Spinal cord (tissue), 10 donors: ENCODE data around the gene ZNF384. TPM values are rescaled to one million over a fixed set of nuclear protein-coding genes. Genes with fewer than 3 reads are reported as not detected.

Experiments
- DNase-seq, 6 donors: peaks; one replicate each; pipeline versions ENCODE4 v3.0.0 to v3.0.0-alpha.2; 2013 to 2015; ENCODE audit warnings: low spot score in 6 of 6, low read depth in 4 of 6
- H3K27ac ChIP-seq: one replicate; pipeline ENCODE4 v1.5.1; 2013; ENCODE audit warnings: low read depth, low read length, control low read depth
- H3K27me3 ChIP-seq: one replicate; pipeline ENCODE4 v1.6.1; 2013; ENCODE audit warnings: low read length; ENCODE audit not compliant: control insufficient read depth, insufficient read depth
- H3K36me3 ChIP-seq: one replicate; pipeline ENCODE4 v1.6.1; 2013; ENCODE audit warnings: low read length; ENCODE audit not compliant: control insufficient read depth, insufficient read depth
- H3K4me1 ChIP-seq: one replicate; pipeline ENCODE4 v1.6.1; 2013; ENCODE audit warnings: low read length; ENCODE audit not compliant: control insufficient read depth, insufficient read depth
- H3K4me3 ChIP-seq: one replicate; pipeline ENCODE4 v1.5.1; 2013; ENCODE audit warnings: low read depth, low read length, control low read depth
- H3K9me3 ChIP-seq: one replicate; pipeline ENCODE4 v1.6.1; 2013; ENCODE audit warnings: low read length; ENCODE audit not compliant: control insufficient read depth, insufficient read depth
- WGBS: methylation state at CpG from one replicate; pipeline ENCODE4 v1.1.5; 2013; ENCODE audit warnings: missing lambda C conversion rate; ENCODE audit not compliant: insufficient coverage; 5-methylcytosine and 5-hydroxymethylcytosine counted together
- polyA plus RNA-seq, 2 donors: library from polyadenylated mRNA; unstranded; fragments of 120-200 nt; gene quantifications; one replicate each; pipeline ENCODE4 v1.2.1, GENCODE V29; 2013; ENCODE audit not compliant: insufficient read length in 2 of 2
- total RNA-seq, 2 donors: library from RNA; depleted of rRNA in 1 of 2; stranded (reverse); fragments of 120-200 nt in 1 of 2; fragments of >200 nt in 1 of 2; gene quantifications; one replicate each; pipeline versions ENCODE4 v1.2.3 to v1.2.4, GENCODE V29; 2013 to 2014
- donor health status: healthy.

Gene ZNF384
- total and polyA plus RNA-seq, 4 donors = 14.9 to 80.2 (median 50.2) TPM

GRCh38 chr12:6699989-6700645, 10.9 kb upstream of the ZNF384 start:
- Histone ChIP-seq H3K4me3 (peak overlapping the region; percentile 38), H3K36me3 (peaks cover 27% of the 10 kb centered on the region), H3K27ac (peak overlapping the region; percentile 25), H3K4me1 (peaks cover 21% of the 10 kb centered on the region), H3K27me3 (peaks cover 20% of the 10 kb centered on the region), H3K9me3 (no peaks in the 10 kb centered on the region)
- under 1% methylated on average over 54 of the region's 65 CpGs for WGBS
- peak in 2 of 6 donors; percentile 63 to 67 for DNase-seq

- Histone ChIP-seq H3K4me3 (peak overlapping the region; percentile 38), H3K36me3 (peaks cover 34% of the 10 kb centered on the region), H3K27me3 (peaks cover 20% of the 10 kb centered on the region), H3K9me3 (no peaks in the 10 kb centered on the region), H3K4me1 (peaks cover 21% of the 10 kb centered on the region), H3K27ac (no peak overlapping the region)
- 12% methylated on average over 11 of the region's 16 CpGs for WGBS
- no peak for DNase-seq
Observed at GRCh38 chr12:6699259-6699988, 10.2 kb upstream of the ZNF384 start.

- H3K27ac ChIP-seq = no peak overlapping the region
- H3K27me3 ChIP-seq = peaks cover 17% of the 10 kb centered on the region
- 77% methylated on average over 6 of the region's 8 CpGs for WGBS
- peaks cover 42% of the 10 kb centered on the region for H3K36me3 ChIP-seq
- no peak overlapping the region for H3K4me3 ChIP-seq
- no peak for DNase-seq
- peaks cover 21% of the 10 kb centered on the region for H3K4me1 ChIP-seq
- H3K9me3 ChIP-seq = no peaks in the 10 kb centered on the region
Observed at GRCh38 chr12:6698352-6699046, 9.3 kb upstream of the ZNF384 start.

GRCh38 chr12:6697584-6698351, 8.6 kb upstream of the ZNF384 start:
- WGBS = 71% methylated on average over 13 of the region's 17 CpGs
- H3K27ac ChIP-seq = no peak overlapping the region
- DNase-seq = peak in 2 of 6 donors; percentile 16 to 41
- H3K4me3 ChIP-seq = no peak overlapping the region
- H3K4me1 ChIP-seq = peaks cover 21% of the 10 kb centered on the region
- H3K27me3 ChIP-seq = peaks cover 16% of the 10 kb centered on the region
- H3K36me3 ChIP-seq = peaks cover 48% of the 10 kb centered on the region
- no peaks in the 10 kb centered on the region for H3K9me3 ChIP-seq

GRCh38 chr12:6696690-6697583, 7.8 kb upstream of the ZNF384 start:
- Histone ChIP-seq H3K27me3 (peaks cover 16% of the 10 kb centered on the region), H3K4me3 (no peak overlapping the region), H3K27ac (no peak overlapping the region), H3K36me3 (peaks cover 55% of the 10 kb centered on the region), H3K4me1 (peaks cover 21% of the 10 kb centered on the region), H3K9me3 (no peaks in the 10 kb centered on the region)
- DNase-seq = no peak
- WGBS = 92% methylated on average over 10 of the region's 17 CpGs

GRCh38 chr12:6695313-6696045, 6.3 kb upstream of the ZNF384 start:
- Histone ChIP-seq H3K4me3 (no peak overlapping the region), H3K27me3 (peaks cover 5% of the 10 kb centered on the region), H3K36me3 (peaks cover 55% of the 10 kb centered on the region), H3K4me1 (peaks cover 16% of the 10 kb centered on the region), H3K27ac (no peak overlapping the region), H3K9me3 (no peaks in the 10 kb centered on the region)
- WGBS = 81% methylated on average over 8 of the region's 11 CpGs
- DNase-seq = no peak

GRCh38 chr12:6694701-6695100, 5.5 kb upstream of the ZNF384 start:
- Histone ChIP-seq H3K4me1 (peaks cover 19% of the 10 kb centered on the region), H3K4me3 (no peak overlapping the region), H3K36me3 (peaks cover 55% of the 10 kb centered on the region), H3K27ac (no peak overlapping the region), H3K9me3 (no peaks in the 10 kb centered on the region), H3K27me3 (peaks cover 3% of the 10 kb centered on the region)
- 84% methylated on average over 8 of the region's 9 CpGs for WGBS
- no peak for DNase-seq

GRCh38 chr12:6693832-6694355, 4.7 kb upstream of the ZNF384 start:
- H3K9me3 ChIP-seq = no peaks in the 10 kb centered on the region
- H3K4me3 ChIP-seq = no peak overlapping the region
- no peaks in the 10 kb centered on the region for H3K27me3 ChIP-seq
- no peak overlapping the region for H3K27ac ChIP-seq
- DNase-seq = no peak
- peaks cover 55% of the 10 kb centered on the region for H3K36me3 ChIP-seq
- 86% methylated on average over 3 of the region's 4 CpGs for WGBS
- peaks cover 11% of the 10 kb centered on the region for H3K4me1 ChIP-seq
